Measurements from ENCODE around the gene CLTB.

GRCh38 chr5:176406436-176407052 is 9.8 kb downstream of the CLTB start:
- no peak for TF ChIP-seq CTCF (IDR thresholded peaks at IDR 0.05)
- no peak for TF ChIP-seq EZH2 (IDR thresholded peaks at IDR 0.05; ENCODE audit: borderline replicate concordance, insufficient read depth, low read depth, low read length, poor library complexity, severe bottlenecking)

All from B cell (primary cell).